Activated CD4-positive, alpha-beta T cell treated with anti-CD3 and anti-CD28 coated beads, Interleukin-10, Interleukin-2, amounts not matched to agents 100 ng/mL and 50 ng/mL, durations not matched to agents 16 hours and 8 hours (primary cell): Measurements from ENCODE around the gene C2orf74.
"Not testable (repeated sequence)": the region's sequence is repeated elsewhere in the genome, so short reads cannot be mapped to it uniquely, and the experiment has no call there.

Experiments used
- DNase-seq: peaks from one replicate; pipeline ENCODE4 v3.0.0-alpha.2; 2020

Gene C2orf74

GRCh38 chr2:61175036-61175435 is 13.0 kb downstream of the C2orf74 start:
- no peak for DNase-seq

- DNase-seq = peak; percentile 96
These were observed 15.1 kb downstream of the C2orf74 start for GRCh38 chr2:61176755-61177726.

GRCh38 chr2:61177727-61178549 is 15.9 kb downstream of the C2orf74 start:
- DNase-seq = peak; percentile 40

GRCh38 chr2:61178603-61179545 is 16.9 kb downstream of the C2orf74 start:
- peak; percentile 46 for DNase-seq

DNA sequence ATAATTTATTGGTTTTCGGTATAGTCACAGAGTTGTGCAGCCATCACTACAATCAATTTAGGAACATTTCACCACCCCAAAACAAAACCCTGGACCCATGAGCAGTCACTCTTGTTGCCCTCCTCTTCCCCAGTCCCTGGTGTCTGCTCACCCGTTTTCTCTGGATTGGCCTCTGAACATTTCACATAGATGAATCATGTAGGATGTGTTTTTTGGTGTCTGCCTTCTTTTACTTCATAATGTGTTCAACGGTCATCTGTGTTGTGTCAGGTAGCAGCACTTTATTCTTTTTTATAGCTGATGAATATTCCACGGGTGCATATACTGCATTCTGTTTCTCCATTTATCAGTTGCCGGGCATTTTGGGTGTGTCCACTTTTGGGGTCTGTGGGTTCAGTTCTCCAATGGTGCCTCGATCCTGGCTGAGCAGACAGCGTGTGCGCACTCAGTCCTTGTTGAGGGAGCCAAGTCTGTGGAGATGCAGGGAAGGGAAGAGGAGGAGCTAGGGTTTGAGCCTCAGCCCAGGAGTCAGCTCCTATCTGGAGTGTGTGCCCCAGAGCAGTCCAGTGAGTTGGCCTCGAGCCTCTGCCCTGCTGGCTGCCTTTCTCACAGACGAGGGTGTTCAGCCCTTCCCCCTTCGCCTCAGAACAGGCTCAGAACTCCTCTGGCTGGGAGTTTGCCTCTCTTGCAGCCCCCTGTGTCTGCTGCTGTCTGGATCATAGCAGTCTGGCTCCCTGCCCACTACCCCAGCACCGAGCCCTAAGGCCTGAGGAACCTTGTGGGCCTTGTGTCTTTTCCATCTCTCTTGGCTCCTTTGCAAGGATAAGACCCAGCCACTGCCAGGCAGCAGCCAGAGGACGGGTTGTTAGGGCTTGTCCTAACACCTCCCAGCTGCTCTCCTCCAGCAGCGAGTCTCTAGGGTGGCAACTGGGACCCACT is 18.0 kb downstream of the C2orf74 start:
- DNase-seq = no peak

DNA sequence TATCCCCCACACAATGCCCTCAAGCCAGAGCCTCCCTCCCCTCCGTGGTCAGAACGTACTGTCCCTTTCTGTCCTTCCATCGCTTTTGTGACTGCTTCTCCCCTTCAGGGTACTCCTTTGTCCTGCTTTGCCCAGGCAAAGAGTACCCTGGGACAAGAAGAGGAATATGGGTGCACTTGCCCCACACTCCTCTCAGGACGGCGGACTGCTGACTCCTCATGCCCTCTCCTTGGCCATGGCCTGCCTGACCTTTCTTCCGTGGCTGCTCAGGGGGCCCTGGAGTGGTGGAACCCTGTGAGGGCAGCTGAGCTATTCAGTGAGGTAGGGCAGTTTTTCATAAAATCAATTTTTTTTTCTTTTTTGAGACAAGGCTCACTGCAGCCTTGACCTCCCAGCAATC is 18.7 kb downstream of the C2orf74 start:
- no peak for DNase-seq

DNA sequence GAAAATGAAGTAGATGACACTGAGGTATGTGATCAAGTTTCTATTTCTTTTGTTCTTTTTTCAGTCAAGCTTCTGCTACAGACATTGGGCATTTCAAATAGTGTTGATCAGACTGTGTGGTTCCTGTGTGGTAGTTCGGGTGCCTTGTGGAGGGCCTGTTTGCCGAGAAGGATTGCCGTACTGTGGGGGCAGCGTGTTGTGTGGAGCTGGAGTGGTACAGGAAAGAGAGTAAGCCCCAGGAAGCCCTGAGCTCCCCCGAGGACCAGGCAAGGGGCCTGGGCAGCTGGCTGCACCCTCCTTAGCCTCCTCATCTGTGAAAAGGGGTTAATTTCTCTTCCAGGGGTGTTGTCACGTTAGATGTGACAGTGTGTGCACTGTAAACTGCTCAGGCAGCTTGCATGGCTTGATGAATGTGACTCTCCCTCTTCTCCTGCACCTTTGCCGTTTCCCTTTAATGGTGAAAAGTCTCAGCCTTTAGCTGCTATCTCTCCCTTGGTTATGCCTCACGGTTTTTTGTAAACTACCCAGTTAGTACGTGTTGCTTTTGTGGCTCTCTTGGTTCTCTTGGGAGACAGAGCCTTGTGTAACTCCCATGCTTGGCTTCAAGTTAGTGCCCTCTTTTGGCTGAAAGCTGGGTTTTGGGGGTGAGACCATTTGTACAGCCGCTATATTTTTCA is 19.5 kb downstream of the C2orf74 start:
- DNase-seq = no peak

DNA sequence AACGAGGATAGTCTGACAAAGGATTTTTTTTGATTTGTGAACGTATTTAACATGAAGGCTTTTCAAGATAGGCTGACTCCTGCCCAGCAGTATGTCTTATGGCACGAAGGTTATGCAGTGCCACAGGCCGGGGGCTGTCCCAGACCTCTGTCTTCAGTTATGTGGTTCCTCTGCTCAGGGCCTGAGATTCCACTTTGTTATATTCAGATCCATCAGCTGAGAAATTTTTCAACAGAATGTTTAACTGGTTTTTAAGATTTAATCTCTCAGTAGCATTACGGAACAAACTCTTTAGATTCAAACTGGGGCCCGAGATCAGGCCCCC is 20.0 kb downstream of the C2orf74 start:
- DNase-seq = no peak

GRCh38 chr2:61183795-61184194 is 21.8 kb downstream of the C2orf74 start:
- DNase-seq = no peak

DNA sequence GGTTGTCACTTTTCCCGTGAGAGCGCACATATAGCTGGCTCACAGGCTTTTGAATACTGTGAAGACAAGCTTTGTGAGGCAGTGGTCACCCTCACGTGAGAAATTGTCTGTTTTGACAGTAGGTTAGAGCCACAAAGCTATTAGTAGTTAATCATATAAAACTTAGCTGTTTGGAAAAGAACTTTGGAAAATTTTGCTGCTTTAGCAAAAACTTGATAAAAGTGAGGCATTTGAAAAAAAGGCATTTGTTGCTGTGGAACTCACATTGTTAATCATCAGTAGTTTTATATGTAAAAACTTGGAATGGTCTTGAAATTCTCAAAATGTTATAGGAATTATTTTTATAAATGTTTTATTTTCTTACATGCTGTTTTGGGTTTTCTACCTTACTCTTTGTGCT is 22.3 kb downstream of the C2orf74 start:
- no peak for DNase-seq

DNA sequence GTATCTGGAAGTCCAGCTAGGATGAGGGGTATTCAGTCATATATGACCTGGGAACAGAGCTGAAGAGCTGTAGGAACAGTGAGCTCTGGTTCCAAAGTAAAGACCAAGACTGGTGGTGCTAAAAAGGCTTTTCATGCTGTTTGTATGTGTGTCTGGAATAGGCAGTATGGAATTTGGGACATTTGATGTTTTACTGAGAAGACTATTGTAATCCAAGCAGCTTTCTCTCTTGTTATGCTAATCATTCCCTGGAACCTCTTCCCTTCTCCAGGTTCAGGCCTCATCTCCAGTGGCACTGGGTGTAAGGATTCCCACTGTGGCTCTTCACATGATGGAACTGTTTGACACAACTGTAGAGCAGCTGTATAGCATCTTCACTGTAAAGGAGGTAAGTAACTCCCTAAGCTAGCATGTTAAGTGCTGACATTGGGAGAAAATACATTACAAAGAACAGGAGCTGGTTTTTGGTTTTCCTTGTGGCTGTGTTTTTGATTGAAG is 23.3 kb downstream of the C2orf74 start:
- no peak for DNase-seq

DNA sequence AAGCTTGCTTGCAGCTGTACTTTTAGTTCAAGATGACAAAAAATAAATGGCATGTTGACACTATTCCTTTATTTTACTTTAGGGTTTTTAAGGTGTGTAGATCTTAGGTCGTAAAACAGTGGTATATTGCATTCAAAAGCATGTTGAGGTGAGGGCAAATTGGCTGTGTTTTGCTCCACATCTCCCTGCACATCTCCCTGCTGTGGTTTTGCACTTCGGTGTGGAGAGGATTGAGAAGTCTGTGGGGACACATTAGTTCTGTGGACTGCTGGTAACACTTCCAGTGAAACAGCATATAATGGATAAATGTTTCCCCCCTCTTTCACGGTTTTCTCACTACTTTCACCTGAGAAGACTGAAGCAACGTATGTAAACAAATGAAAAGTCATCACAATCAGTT is 25.1 kb downstream of the C2orf74 start:
- no peak for DNase-seq

GRCh38 chr2:61193670-61194561 is 31.9 kb downstream of the C2orf74 start:
- no peak for DNase-seq

- DNase-seq = not testable (repeated sequence)
These were observed 32.7 kb downstream of the C2orf74 start for GRCh38 chr2:61194646-61195045.

DNA sequence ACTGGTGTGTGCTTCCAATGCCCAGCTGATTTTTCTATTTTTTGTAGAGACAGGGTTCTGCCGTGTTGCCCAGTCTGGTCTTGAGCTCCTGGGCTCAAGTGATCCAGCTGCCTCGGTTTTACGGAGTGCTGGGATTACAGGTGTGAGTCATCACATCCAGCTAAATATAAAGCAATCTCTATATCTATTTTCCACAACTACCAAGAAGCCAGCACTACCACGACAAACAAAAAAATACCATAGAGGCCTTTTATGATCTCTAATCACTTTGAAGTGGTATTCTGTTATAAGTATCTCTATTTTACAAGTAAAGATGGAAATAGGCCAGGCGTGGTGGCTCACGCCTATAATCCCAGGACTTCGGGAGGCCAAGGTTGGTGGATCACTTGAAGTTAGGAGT is 34.7 kb downstream of the C2orf74 start:
- DNase-seq = no peak

- no peak for DNase-seq
These were observed 43.1 kb downstream of the C2orf74 start for GRCh38 chr2:61205132-61205531.

GRCh38 chr2:61210332-61210981 is 48.5 kb downstream of the C2orf74 start:
- no peak for DNase-seq

DNA sequence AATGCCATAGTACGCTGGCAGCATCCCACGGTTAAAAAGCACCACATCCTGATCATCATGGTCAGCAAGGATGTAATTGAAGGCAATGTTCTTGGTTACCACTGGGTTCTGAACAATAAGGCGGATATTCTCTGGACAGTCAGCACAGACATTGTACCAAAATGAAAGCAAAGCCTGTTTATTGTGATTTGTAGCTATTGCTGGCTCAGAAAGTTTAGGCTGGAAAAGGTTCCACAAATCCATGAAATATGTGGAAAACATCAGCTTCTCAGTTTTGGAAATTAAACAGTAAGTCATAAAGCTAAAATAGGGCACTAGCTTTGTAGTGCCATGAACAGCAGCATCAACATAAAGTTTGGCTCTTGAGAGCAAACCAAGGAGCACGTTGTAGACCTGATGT is 52.2 kb downstream of the C2orf74 start:
- no peak for DNase-seq
